SW480 (cell line): Measurements from ENCODE around the gene SETD1B.
"Not testable (repeated sequence)": the region's sequence is repeated elsewhere in the genome, so short reads cannot be mapped to it uniquely, and the experiment has no call there.

Experiments used
- DNase-seq: peaks from one replicate; pipeline ENCODE4 v3.0.0-alpha.2; 2016; ENCODE audit warnings: low spot score

Gene SETD1B

DNA sequence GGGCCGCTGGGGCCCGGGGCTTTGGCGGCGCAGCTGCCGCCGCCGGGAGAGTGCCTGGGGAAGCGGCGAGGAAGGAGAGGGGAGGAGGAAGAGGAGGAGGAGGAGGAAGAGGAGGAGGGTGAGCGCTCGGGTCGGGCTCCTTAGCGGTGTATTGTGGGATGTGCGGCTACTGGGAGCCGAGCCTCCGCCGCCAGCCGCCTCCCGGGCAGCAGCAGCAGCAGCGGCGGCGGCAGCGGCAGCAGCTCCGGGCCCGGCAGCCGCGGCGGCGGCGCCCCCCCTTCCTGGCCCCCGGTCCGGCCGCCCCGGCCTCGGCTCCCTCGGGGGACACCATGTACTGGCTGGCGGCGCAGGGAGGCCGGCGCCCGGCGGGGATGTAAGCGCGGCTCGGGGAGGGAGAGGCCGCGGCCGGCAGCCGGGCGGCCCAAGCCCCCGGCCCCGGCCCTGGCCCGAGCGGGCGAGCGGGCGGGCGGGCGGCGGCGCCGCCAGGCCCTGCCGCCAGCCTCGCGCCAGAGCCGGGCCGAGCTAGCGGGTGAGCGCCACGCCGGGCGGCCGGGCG, at the start of gene SETD1B:
Gene SETD1B, plus strand, starts transcription at position 149 of the 556 bp plus-strand sequence. CDS start 729 bp downstream, outside the sequence.
- DNase-seq, result peak; percentile 71

DNA sequence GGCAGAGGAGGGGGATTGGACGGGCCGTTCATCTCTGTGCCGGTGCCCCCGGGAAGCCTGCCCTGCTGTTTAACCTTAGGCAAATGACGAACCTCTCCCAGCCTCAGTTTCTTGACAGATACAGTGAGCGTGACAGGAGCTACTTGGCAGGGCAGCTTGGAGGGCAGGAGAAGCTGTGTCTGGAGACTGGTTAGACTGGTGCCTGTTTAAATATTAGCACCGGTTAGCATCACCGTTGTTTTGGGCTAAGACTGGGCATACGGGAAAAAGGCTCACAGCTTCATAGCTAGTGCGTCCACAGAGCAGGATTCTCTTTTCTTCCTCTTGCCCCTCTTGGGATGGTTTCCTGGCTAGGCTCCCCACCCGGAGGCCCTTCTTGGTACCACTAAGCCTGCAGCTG, 49.0 kb upstream of the SETD1B start:
- DNase-seq, result no peak

- no peak for DNase-seq
These were observed 48.2 kb upstream of the SETD1B start for GRCh38 chr12:121755591-121755990.

DNA sequence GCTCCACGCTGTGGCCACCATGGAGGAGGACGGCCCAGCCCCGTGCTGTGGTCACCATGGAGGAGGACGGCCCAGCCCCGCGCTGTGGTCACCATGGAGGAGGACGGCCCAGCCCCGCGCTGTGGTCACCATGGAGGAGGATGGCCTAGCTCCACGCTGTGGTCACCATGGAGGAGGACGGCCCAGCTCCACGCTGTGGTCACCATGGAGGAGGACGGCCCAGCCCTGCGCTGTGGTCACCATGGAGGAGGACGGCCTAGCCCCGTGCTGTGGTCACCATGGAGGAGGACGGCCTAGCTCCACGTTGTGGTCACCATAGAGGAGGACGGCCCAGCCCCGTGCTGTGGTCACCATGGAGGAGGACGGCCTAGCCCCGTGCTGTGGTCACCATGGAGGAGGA, 45.3 kb upstream of the SETD1B start:
- not testable (repeated sequence) for DNase-seq

DNA sequence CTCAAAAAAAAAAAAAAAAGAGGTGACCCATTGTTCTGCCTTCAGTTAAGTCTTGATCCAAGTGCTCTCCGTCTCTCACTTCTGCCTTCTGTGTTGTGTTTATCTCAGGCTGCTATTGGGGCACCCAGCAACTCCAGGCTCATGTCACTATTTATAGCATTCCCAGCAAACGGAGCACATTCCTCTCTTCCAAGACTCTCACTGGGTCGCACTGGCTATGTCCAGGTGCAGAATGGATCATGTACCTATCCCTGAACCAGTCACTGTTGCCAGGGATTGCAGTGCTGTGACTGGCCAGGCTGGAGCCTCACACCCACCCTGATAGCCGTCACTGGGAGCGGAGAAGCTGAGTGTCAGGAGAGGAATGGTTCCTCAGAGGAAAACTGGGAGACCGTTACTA, 41.5 kb upstream of the SETD1B start:
- no peak for DNase-seq

DNA sequence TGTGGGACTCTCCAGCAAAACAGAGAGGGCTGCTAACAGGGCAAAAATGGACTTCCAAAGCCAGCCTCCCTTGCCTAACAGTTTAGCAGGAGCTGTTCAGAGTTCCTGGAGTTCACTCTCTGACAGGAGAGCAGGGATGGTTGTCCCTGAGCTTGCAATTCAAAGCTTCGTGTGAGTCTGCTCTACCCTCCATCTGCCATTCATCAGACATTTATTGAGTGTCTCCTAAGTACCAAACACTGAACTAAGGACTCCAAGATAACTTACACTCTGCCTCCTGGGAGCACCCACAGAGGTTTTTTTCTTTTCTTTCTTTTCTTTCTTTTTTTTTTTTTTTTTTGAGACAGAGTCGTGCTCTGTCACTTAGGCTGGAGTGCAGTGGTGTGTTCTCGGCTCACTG, 39.0 kb upstream of the SETD1B start:
- DNase-seq, result no peak

DNA sequence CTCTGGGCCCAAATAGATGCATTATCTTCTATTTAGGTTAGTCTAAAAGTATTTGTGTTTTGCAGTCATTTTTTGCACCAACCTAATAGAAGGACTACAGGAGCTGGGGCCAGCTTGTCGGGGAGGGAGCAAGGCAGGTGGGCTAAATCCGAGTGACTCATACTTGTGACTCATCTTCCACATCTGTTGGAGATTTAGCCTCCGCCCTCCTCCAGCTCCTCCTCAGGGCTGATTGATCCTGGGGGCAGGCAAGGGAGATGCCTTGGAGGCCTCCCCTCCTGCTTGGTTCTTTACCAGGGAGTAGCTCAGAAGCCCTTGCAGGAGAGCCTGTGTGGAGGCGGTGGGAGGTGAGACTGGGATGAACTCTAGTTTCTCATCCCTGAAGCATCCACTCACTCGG, 38.2 kb upstream of the SETD1B start:
- DNase-seq, result peak; percentile 76

DNA sequence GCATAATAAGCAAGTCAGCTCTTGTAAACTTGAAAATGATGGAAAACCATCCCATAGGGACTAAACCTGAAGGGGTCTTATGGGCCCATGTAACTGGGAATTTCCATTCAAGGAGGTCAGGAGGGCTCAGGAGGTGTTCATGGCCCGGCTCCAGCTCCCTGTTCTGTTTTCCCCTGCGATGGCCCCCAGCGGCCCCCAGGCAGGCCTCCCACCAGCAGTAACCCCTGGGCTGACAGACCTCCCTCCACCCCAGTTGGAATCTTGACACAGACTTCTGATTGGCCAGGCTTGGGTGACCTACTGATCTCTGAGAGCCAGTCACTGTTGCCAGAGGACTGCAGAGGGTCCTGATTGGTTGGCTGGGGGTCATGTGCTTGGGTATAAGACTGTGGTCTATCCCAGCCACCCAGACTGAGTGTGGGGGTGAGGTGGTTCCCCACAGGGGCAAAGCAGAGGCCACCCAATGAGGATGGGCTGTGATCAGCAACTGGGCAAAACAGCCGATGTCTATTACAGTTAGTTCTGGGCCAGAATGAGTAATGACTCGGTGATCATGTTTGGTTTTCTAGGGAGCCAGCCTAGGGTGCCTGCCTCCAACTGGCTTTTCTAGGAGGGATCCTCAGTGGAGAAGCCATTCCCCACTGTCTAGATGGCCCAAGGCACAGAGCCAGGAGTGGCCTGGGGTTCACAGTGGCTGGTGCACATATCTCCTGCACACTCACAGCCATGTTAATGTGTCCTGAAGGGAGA, 37.3 kb upstream of the SETD1B start:
- DNase-seq, result no peak

GRCh38 chr12:121767525-121768016, 36.2 kb upstream of the SETD1B start:
- DNase-seq, result no peak

- no peak for DNase-seq
These were observed 34.4 kb upstream of the SETD1B start for GRCh38 chr12:121769297-121769830.

- DNase-seq, result no peak
These were observed 33.9 kb upstream of the SETD1B start for GRCh38 chr12:121769831-121770301.

DNA sequence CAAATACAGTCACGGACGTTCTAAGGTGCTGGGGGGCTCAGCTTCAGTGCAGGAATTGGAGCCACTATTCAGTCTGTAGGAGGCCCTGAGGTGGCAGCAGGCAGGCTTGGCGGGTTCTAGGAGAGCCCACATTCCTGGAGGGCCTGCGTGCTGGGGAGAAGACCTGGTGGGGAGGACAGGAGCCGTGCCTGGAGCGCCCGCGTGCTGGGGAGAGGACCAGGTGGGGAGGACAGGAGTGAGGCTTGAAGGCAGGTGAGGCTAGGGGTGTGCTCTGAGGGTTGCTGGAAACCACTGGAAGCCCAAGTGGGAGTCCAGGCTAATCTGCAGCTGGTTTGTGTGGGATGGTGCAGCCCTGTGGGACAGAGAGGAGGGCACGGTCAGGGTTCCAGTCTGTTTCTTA, 33.4 kb upstream of the SETD1B start:
- no peak for DNase-seq

DNA sequence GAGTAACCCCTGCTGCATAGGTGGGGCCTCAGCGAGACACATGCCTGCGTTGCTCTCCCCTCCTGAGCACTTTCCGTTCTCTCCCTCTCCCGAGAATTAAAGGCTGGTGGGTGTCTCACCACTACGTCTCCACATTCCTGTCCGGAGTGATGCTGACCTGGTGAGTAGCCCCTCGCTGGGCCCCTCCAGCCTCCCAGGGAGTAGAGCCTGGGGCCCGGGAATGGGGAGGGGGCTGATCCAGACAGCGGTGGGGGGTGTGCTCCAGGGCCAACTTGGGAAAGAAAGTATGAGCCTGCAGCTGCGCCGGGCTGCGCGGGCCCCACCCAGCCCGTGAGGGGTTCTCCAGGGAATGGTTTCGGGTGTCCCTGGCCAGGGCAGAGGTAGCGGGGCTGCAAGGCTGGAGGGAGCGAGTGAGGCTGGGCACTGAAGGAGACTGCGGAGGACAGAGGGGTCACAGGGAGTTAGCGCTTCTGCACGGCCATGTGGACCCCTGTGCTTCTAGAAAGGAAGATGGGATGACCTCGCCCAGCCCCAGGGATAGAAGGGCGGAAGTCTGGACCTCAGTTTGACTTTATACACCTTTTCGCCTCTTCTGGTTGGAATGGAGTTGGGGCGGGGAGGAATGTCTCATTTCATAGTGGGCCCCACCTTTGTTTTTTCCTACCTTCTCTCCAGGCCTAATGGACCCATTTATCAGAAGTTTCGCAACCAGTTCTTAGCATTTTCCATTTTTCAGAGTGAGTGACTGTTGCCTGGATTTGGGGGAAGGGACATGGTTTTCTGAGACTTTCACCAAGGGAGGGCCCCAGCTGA, 32.8 kb upstream of the SETD1B start:
- no peak for DNase-seq

- DNase-seq, result peak; percentile 85
These were observed 30.6 kb upstream of the SETD1B start for GRCh38 chr12:121773011-121773777.

- peak; percentile 69 for DNase-seq
These were observed 28.8 kb upstream of the SETD1B start for GRCh38 chr12:121774968-121775474.

GRCh38 chr12:121775501-121775900, 28.3 kb upstream of the SETD1B start:
- DNase-seq, result peak; percentile 40

DNA sequence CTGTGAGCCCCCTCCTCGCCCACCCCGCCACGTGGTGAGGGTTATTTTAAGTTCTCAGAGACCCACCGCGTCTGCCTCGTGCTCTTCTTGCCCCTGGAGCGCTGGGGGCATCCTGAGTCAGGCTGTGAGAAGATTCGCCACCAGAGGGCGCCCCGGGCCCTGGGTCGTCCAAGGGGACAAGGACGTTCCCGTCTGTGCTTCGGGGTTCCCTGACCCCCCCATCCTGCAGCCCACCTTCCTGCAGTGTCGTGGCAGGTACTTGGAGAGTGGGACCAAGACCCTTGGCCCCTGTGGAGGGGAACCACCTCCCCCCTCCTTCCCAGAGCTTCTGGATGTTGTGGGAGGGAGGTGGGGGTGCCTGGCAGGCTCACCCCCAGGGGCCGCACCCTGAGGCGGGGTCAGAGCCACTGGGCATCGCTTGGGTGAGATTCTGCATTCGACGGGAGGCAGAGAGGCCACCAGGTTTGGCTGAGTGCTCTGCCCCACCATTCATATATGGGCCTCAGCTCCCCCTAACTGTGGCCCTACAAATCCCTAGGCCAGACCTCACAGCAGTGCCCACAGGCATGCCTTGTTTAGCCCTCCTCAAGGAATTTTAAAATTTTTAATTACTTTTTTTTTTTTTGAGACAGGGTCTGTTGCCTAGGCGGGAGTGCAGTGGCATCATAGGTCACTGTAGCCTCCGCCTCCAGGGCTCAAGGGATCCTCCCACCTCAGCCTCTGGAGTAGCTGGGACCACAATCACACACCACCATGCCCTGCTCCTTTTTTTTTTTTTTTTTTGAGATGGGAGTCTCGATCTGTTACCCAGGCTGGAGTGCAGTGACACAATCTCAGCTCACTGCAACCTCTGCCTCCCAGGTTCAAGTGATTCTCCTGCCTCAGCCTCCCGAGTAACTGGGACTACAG, 27.4 kb upstream of the SETD1B start:
- peak; percentile 53 for DNase-seq

DNA sequence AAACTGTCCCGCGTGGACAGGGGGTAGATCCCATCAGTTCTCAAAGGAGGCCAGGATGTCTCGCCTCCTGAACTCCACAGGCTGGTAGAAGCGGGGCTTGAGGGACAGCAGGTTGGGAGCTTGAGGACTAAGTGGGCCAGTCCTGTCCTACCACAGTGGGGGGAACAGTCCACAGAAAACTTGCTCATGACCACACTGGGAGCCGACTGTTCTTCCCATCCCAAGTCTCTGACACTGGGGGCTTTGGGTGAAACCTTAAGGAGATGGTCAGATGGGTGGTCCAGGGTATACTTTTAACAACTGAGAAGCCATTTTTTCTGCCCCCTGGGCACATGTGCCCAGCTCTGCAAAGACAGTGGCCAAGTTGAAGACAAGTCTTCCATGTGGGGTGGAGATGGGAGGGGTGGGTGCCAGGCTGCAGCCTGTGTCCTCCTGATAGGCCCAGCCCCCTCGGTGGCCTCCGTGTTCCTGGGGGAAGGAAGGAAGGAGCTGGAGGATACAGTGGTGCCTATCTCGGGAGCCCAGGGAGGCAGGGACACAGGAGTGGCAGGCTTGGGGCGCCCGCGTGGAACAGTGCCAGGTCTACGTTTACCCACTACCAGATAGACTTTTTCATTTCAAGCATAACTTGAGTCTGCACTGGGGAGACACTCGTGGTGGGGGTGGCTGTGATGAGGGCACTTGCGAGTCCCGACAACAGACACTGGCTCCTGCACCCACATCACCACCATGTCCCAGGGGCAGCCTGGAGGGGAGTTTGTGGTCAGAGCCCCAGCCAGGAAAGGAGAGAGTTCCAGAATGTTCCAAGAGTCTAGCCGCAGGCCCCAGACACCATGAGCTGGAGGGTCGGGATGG, 25.0 kb upstream of the SETD1B start:
- DNase-seq, result no peak

DNA sequence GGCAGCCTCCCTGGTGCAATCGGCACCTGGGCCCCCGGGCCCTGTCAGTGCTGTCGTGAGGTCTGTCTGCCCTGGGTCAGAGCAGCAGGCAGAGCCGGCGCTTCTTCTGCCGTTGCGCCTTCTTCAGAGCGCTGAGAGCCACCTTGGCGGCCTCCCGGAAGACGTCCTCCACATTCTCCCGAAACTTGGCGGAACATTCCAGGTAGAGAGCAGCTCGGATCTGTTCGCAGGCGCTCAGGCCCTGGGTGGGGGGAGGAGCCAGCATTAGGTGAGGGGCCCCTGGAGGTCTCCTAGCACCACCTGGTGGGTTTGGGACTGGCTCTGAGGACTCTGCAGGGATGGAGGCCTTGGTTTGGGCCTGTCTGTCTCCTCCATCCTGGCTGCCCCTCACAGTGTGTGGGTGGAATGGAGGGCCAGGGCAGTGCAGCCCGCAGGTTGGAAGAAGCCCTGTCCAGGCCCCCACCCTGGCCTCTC, 24.4 kb upstream of the SETD1B start:
- DNase-seq, result no peak
